A673 (cell line): ENCODE measurements around the gene STPG2. TPM values are rescaled to one million over a fixed set of nuclear protein-coding genes. Genes with fewer than 3 reads are reported as not detected.
"Not testable (repeated sequence)": the region's sequence is repeated elsewhere in the genome, so short reads cannot be mapped to it uniquely, and the experiment has no call there.

ENCODE experiments used
- BruUV-seq: library from RNA; stranded (reverse); fragments of 400-500 nt; replicated peaks from 2 replicates; lab custom pipeline; 2021; lab: Mats Ljungman, UMichigan
- CTCF ChIA-PET: fragments of 300-600 bp; sonication (Branson Sonifier 250); formaldehyde crosslinking; loops from one replicate; lab custom pipeline; 2022; ENCODE audit warnings: antibody characterized with exemption; lab: Charles Lee
- POLR2A ChIA-PET: fragments of 300-600 bp; sonication (Branson Sonifier 250); formaldehyde crosslinking; loops from one replicate; lab custom pipeline; 2022; ENCODE audit warnings: antibody characterized with exemption; ENCODE audit not compliant: low non-redundant PET; lab: Charles Lee
- DNase-seq: peaks from one replicate; pipeline ENCODE4 v3.0.0-alpha.2; 2015; ENCODE audit warnings: low spot score
- H3K27ac ChIP-seq: fragments of 200-600 bp; sonication (generic); 2 replicates; pipeline ENCODE4 v1.5.1; 2016; ENCODE audit warnings: mixed run types, low read depth, mild to moderate bottlenecking, mixed read lengths, antibody characterized with exemption, low read length; ENCODE audit not compliant: poor library complexity, severe bottlenecking
- H3K27me3 ChIP-seq: fragments of 200-600 bp; sonication (generic); replicated peaks from 2 replicates; pipeline ENCODE4 v1.6.1; 2017; ENCODE audit warnings: mixed run types, low read depth, mild to moderate bottlenecking, mixed read lengths, antibody characterized with exemption, low read length; ENCODE audit not compliant: insufficient read depth, poor library complexity
- H3K36me3 ChIP-seq: fragments of 200-600 bp; sonication (generic); 2 replicates; pipeline ENCODE4 v1.6.1; 2016; ENCODE audit warnings: mixed run types, mild to moderate bottlenecking, mixed read lengths, antibody characterized with exemption, low read length; ENCODE audit not compliant: insufficient read depth, poor library complexity, severe bottlenecking
- H3K4me1 ChIP-seq: fragments of 200-600 bp; sonication (generic); 2 replicates; pipeline ENCODE4 v1.6.1; 2017; ENCODE audit warnings: mixed run types, mild to moderate bottlenecking, mixed read lengths, antibody characterized with exemption, low read length; ENCODE audit not compliant: insufficient read depth, poor library complexity, severe bottlenecking
- H3K4me3 ChIP-seq: fragments of 200-600 bp; sonication (generic); 2 replicates; pipeline ENCODE4 v1.5.1; 2016; ENCODE audit warnings: low read depth, mixed run types, mild to moderate bottlenecking, mixed read lengths, low read length; ENCODE audit not compliant: poor library complexity, severe bottlenecking
- H3K9me3 ChIP-seq: fragments of 200-600 bp; sonication (generic); 2 replicates; pipeline ENCODE4 v1.6.1; 2016; ENCODE audit warnings: mixed run types, low read depth, mild to moderate bottlenecking, mixed read lengths, antibody characterized with exemption, low read length; ENCODE audit not compliant: poor library complexity, severe bottlenecking
- CTCF ChIP-seq: fragments of 300-800, 200-600 bp; sonication (generic); conservative IDR thresholded peaks from 2 replicates; pipeline ENCODE4 v1.5.1; 2017; ENCODE audit warnings: low read depth, mild to moderate bottlenecking, antibody characterized with exemption, low read length, moderate library complexity, mixed read lengths
- EZH2 ChIP-seq: fragments of 200-600 bp; sonication (generic); IDR thresholded peaks from 2 replicates; pipeline ENCODE4 v1.6.1; 2017; ENCODE audit warnings: borderline replicate concordance, low read depth, mild to moderate bottlenecking, mixed read lengths, antibody characterized with exemption, low read length; ENCODE audit not compliant: poor library complexity, severe bottlenecking
- intact Hi-C: fragments of 100-400 bp; cut with micrococcal nuclease; formaldehyde crosslinking; loops from one replicate; pipeline ENCODE4 v1.10.0; 2022; ENCODE audit not compliant: unreplicated experiment
- total RNA-seq: library from RNA; stranded (reverse); gene quantifications from 2 replicates; pipeline ENCODE4 v1.2.3, GENCODE V29; 2021

The STPG2 gene
- total RNA-seq, 1 experiment from 2014 or later: not detected

GRCh38 chr4:97910005-97910404, 233.3 kb downstream of the STPG2 start:
- H3K4me3 ChIP-seq: no peak overlapping the region
- CTCF ChIA-PET: no interaction called here
- no peaks in the 10 kb centered on the region for H3K27me3 ChIP-seq
- H3K36me3 ChIP-seq: no peaks in the 10 kb centered on the region
- TF ChIP-seq EZH2 (no peak), CTCF (peak; percentile 28; the same call in 1 of the 2 replicates)
- no peak overlapping the region for H3K27ac ChIP-seq
- no TSS peak for BruUV-seq
- H3K4me1 ChIP-seq: no peaks in the 10 kb centered on the region
- POLR2A ChIA-PET: no interaction called here
- intact Hi-C loops: no loop called here
- no peaks in the 10 kb centered on the region for H3K9me3 ChIP-seq
- DNase-seq: peak; percentile 2

DNA sequence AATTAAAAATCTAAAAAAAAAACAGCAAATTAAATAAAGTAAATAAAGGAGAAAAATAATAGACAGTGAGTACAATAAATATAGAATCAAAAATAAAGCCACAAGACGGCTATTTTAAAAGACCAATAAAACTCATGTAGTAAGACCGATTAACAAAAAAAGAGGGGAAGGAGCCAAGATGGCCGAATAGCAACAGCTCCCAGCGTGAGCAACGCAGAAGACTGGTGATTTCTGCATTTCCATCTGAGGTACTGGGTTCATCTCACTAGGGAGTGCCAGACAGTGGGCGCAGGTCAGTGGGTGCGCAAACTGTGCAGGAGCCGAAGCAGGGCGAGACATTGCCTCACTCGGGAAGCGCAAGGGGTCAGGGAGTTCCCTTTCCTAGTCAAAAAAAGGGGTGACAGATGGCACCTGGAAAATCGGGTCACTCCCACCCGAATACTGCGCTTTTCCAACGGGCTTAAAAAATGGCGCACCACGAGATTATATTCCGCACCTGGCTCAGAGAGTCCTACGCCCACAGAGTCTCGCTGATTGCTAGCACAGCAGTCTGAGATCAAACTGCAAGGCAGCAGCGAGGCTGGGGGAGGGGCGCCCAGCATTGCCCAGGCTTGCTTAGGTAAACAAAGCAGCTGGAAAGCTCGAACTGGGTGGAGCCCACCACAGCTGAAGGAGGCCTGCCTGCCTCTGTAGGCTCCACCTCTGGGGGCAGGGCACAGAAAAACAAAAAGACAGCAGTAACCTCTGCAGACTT, 239.7 kb downstream of the STPG2 start:
- H3K27me3 ChIP-seq, CTCF ChIA-PET, H3K36me3 ChIP-seq, H3K4me3 ChIP-seq, intact Hi-C loops, H3K9me3 ChIP-seq, POLR2A ChIA-PET, H3K27ac ChIP-seq, BruUV-seq, DNase-seq, H3K4me1 ChIP-seq: not testable (repeated sequence)

DNA sequence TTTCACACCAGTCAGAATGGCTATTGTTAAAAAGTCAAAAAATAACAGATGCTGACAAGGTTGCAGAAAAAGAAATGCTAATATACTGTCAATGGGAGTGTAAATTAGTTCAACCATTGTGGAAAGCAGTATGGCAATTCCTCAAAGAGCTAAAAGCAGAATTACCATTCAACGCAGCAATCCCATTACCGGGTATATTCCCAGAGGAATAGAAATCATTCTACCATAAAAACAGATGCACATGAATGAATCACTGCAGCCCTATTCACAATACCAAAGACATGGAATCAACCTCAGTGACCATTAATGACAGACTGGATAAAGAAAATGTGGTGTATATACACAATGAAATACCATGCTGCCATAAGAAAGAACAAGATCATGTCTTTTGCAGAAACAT, 243.0 kb downstream of the STPG2 start:
- H3K27ac ChIP-seq: no peak overlapping the region
- no peaks in the 10 kb centered on the region for H3K36me3 ChIP-seq
- TF ChIP-seq EZH2 (no peak), CTCF (no peak)
- H3K27me3 ChIP-seq: no peaks in the 10 kb centered on the region
- POLR2A ChIA-PET: no interaction called here
- no peaks in the 10 kb centered on the region for H3K4me1 ChIP-seq
- CTCF ChIA-PET: no interaction called here
- H3K9me3 ChIP-seq: no peaks in the 10 kb centered on the region
- no TSS peak for BruUV-seq
- intact Hi-C loops: no loop called here
- no peak for DNase-seq
- no peak overlapping the region for H3K4me3 ChIP-seq

DNA sequence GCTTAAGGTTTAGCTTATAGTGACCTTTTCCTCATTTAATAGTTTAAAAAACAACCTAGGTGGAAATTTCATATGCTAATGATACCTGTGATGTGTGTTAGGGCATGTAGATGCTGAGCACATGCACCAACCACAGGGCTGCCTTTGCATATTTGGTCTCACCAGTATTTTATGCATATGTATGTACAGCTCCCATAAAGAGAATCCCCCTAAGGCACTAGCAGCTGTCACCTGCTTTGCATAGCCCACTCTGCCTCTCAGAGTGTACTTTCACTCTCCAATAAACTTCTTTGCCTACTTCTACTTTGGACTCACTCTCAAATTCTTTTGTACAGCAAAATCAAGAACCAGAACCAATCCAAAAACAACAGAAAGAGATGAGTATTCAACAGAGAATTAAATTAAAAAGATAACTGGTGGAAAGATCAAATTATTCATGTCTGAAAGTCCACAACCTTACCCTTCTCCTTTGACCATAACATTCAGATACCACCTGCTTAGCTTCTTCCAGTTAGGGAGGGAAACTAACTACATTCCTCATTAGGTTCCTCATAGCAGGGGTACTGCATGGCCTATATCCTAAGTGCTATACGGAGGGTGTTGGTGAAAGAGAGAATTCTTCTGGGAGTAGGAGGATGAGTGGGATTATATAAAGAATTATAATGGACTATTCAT, 250.5 kb downstream of the STPG2 start:
- POLR2A ChIA-PET: no interaction called here
- H3K9me3 ChIP-seq: no peaks in the 10 kb centered on the region

More for the DNA sequence above, 250.5 kb downstream of the STPG2 start:
- DNase-seq: no peak
- CTCF ChIA-PET: no interaction called here
- H3K4me1 ChIP-seq: no peaks in the 10 kb centered on the region
- BruUV-seq: no TSS peak
- no peaks in the 10 kb centered on the region for H3K36me3 ChIP-seq
- no peaks in the 10 kb centered on the region for H3K27me3 ChIP-seq
- intact Hi-C loops: no loop called here
- TF ChIP-seq EZH2 (no peak), CTCF (no peak)
- H3K27ac ChIP-seq: no peak overlapping the region
- no peak overlapping the region for H3K4me3 ChIP-seq
